Neural cell (in vitro differentiated cells): Measurements from ENCODE around the gene NT5DC3. TPM values are rescaled to one million over a fixed set of nuclear protein-coding genes. Genes with fewer than 3 reads are reported as not detected.

ENCODE experiments used
- H2AFZ ChIP-seq: fragments of 200-600, 300-800 bp; sonication (generic), shearing (Covaris generic); 2 replicates; pipeline ENCODE4 v1.6.0; 2014; ENCODE audit warnings: low read depth, mild to moderate bottlenecking, antibody characterized with exemption, low read length, moderate library complexity
- H3F3A ChIP-seq: fragments of 200-600 bp; shearing (Covaris generic); 2 replicates; pipeline ENCODE4 v1.6.1; 2016; ENCODE audit warnings: mild to moderate bottlenecking, moderate library complexity, mixed read lengths, antibody characterized with exemption, low read length; ENCODE audit not compliant: insufficient read depth, poor library complexity, severe bottlenecking
- H3K27ac ChIP-seq: fragments of 200-600, 300-800 bp; sonication (generic), shearing (Covaris generic); 2 replicates; pipeline ENCODE4 v1.5.1; 2014; ENCODE audit warnings: mild to moderate bottlenecking, low read length, moderate library complexity
- H3K27me3 ChIP-seq: fragments of 300-800, 200-600 bp; sonication (generic), shearing (Covaris generic); 2 replicates; pipeline ENCODE4 v1.6.0; 2014; ENCODE audit warnings: mild to moderate bottlenecking, low read depth, low read length, moderate library complexity; ENCODE audit not compliant: insufficient read depth
- H3K36me3 ChIP-seq: fragments of 300-800, 200-600 bp; sonication (generic), shearing (Covaris generic); 2 replicates; pipeline ENCODE4 v1.5.1; 2014; ENCODE audit warnings: mild to moderate bottlenecking, antibody characterized with exemption, low read length, moderate library complexity; ENCODE audit not compliant: insufficient read depth
- H3K4me2 ChIP-seq: fragments of 300-800, 200-600 bp; sonication (generic), shearing (Covaris generic); 2 replicates; pipeline ENCODE4 v1.6.0; 2014; ENCODE audit warnings: mild to moderate bottlenecking, low read length
- H3K4me3 ChIP-seq: fragments of 300-800, 200-600 bp; sonication (generic), shearing (Covaris generic); 2 replicates; pipeline ENCODE4 v1.5.1; 2014; ENCODE audit warnings: mild to moderate bottlenecking, low read length, moderate library complexity
- H3K79me2 ChIP-seq: fragments of 200-600 bp; shearing (Covaris generic); replicated peaks from 2 replicates; pipeline ENCODE4 v1.6.0; 2014; ENCODE audit warnings: mild to moderate bottlenecking, low read length, moderate library complexity; ENCODE audit not compliant: insufficient read depth
- H3K9ac ChIP-seq: fragments of 300-800, 200-600 bp; sonication (generic), shearing (Covaris generic); 2 replicates; pipeline ENCODE4 v1.6.1; 2016; ENCODE audit warnings: mild to moderate bottlenecking, low read length, mixed read lengths
- H3K9me2 ChIP-seq: fragments of 200-600 bp; shearing (Covaris generic); 2 replicates; pipeline ENCODE4 v1.6.1; 2016; ENCODE audit warnings: mild to moderate bottlenecking, low read length, mixed read lengths; ENCODE audit not compliant: insufficient read depth
- H3K9me3 ChIP-seq: fragments of 200-600, 300-800 bp; sonication (generic), shearing (Covaris generic); 2 replicates; pipeline ENCODE4 v1.6.1; 2016; ENCODE audit warnings: mild to moderate bottlenecking, mixed run types, low read length, moderate library complexity, mixed read lengths
- H4K20me1 ChIP-seq: fragments of 200-600 bp; shearing (Covaris generic); 2 replicates; pipeline ENCODE4 v1.6.1; 2016; ENCODE audit warnings: mild to moderate bottlenecking, mixed run types; ENCODE audit not compliant: insufficient read depth
- CTCF ChIP-seq: fragments of 450-650 bp; IDR thresholded peaks from 2 replicates; pipeline ENCODE4 v1.5.1; 2014; ENCODE audit warnings: antibody characterized with exemption, mild to moderate bottlenecking, moderate library complexity; ENCODE audit not compliant: poor library complexity, severe bottlenecking
- EP300 ChIP-seq: fragments of 450-650 bp; conservative IDR thresholded peaks from 2 replicates; pipeline ENCODE4 v1.6.1; 2014; ENCODE audit warnings: antibody characterized with exemption, mild to moderate bottlenecking, moderate library complexity; ENCODE audit not compliant: poor library complexity, severe bottlenecking
- EZH2 ChIP-seq: fragments of 200-600, 300-800 bp; shearing (Covaris generic), sonication (generic); IDR thresholded peaks from 2 replicates; pipeline ENCODE4 v1.6.1; 2014; ENCODE audit warnings: antibody characterized with exemption, low read length, borderline replicate concordance, mild to moderate bottlenecking; ENCODE audit not compliant: insufficient read depth, poor library complexity, severe bottlenecking
- MXI1 ChIP-seq: fragments of 450-650 bp; conservative IDR thresholded peaks from 2 replicates; pipeline ENCODE4 v1.6.1; 2014; ENCODE audit warnings: antibody characterized with exemption, mild to moderate bottlenecking; ENCODE audit not compliant: poor library complexity, severe bottlenecking
- POLR2AphosphoS5 ChIP-seq: IDR thresholded peaks from 2 replicates; pipeline ENCODE4 v1.6.1; 2012
- RAD21 ChIP-seq: fragments of 450-650 bp; conservative IDR thresholded peaks from 2 replicates; pipeline ENCODE4 v1.6.1; 2014; ENCODE audit warnings: antibody characterized with exemption, mild to moderate bottlenecking, moderate library complexity
- REST ChIP-seq: IDR thresholded peaks from 2 replicates; pipeline ENCODE4 v1.6.1; 2012; ENCODE audit warnings: borderline replicate concordance
- SMC3 ChIP-seq: fragments of 450-650 bp; conservative IDR thresholded peaks from 2 replicates; pipeline ENCODE4 v1.6.1; 2014; ENCODE audit warnings: antibody characterized with exemption, mild to moderate bottlenecking, moderate library complexity; ENCODE audit not compliant: poor library complexity
- TAF1 ChIP-seq: IDR thresholded peaks from 2 replicates; pipeline ENCODE4 v1.6.1; 2012; ENCODE audit warnings: low read depth
- polyA plus RNA-seq: library from polyadenylated mRNA; depleted of rRNA; stranded (reverse); fragments of >200 nt; gene quantifications from 2 replicates; pipeline ENCODE4 v1.2.3, GENCODE V29; 2014

Gene NT5DC3
- polyA plus RNA-seq, 1 donor from 2014 or later: 4.0 TPM

- no peak overlapping the region for H3K4me3 ChIP-seq
- H2AFZ ChIP-seq: no peak overlapping the region
- H3K9me3 ChIP-seq: peaks cover 3% of the 10 kb centered on the region
- no peaks in the 10 kb centered on the region for H3K27me3 ChIP-seq
- H3K27ac ChIP-seq: no peak overlapping the region
- no peaks in the 10 kb centered on the region for H3K79me2 ChIP-seq
- no peak overlapping the region for H3K4me2 ChIP-seq
- H3K9ac ChIP-seq: no peak overlapping the region
- no peaks in the 10 kb centered on the region for H4K20me1 ChIP-seq
- no peaks in the 10 kb centered on the region for H3F3A ChIP-seq
- no peaks in the 10 kb centered on the region for H3K36me3 ChIP-seq
- TF ChIP-seq CTCF (no peak), REST (no peak), EP300 (no peak), MXI1 (no peak)
- H3K9me2 ChIP-seq: no peaks in the 10 kb centered on the region
Observed at GRCh38 chr12:103729499-103729898, 111.5 kb downstream of the NT5DC3 start.

- H3K4me2 ChIP-seq: no peak overlapping the region
- no peaks in the 10 kb centered on the region for H4K20me1 ChIP-seq
- no peaks in the 10 kb centered on the region for H3K9me2 ChIP-seq
- no peaks in the 10 kb centered on the region for H3K36me3 ChIP-seq
- H3K79me2 ChIP-seq: no peaks in the 10 kb centered on the region
- TF ChIP-seq CTCF (no peak), POLR2AphosphoS5 (no peak), MXI1 (no peak), EP300 (no peak), TAF1 (no peak)
- H3K27ac ChIP-seq: no peak overlapping the region
- H3K4me3 ChIP-seq: no peak overlapping the region
- peaks cover 3% of the 10 kb centered on the region for H3K9me3 ChIP-seq
- no peaks in the 10 kb centered on the region for H3F3A ChIP-seq
- no peaks in the 10 kb centered on the region for H3K27me3 ChIP-seq
- no peak overlapping the region for H3K9ac ChIP-seq
- H2AFZ ChIP-seq: no peak overlapping the region
Observed at GRCh38 chr12:103728323-103728722, 112.7 kb downstream of the NT5DC3 start.

GRCh38 chr12:103727638-103728037 lies 113.4 kb downstream of the NT5DC3 start:
- H3K9ac ChIP-seq: no peak overlapping the region
- H4K20me1 ChIP-seq: no peaks in the 10 kb centered on the region
- no peak for TF ChIP-seq POLR2AphosphoS5
- no peak for TF ChIP-seq TAF1
- no peak for TF ChIP-seq RAD21
- no peak for TF ChIP-seq EZH2
- no peak for TF ChIP-seq EP300
- no peak for TF ChIP-seq SMC3
- no peak for TF ChIP-seq CTCF
- no peak overlapping the region for H2AFZ ChIP-seq
- H3K4me3 ChIP-seq: no peak overlapping the region
- no peaks in the 10 kb centered on the region for H3K79me2 ChIP-seq
- H3K36me3 ChIP-seq: no peaks in the 10 kb centered on the region
- peaks cover 3% of the 10 kb centered on the region for H3K9me3 ChIP-seq
- no peaks in the 10 kb centered on the region for H3F3A ChIP-seq
- no peaks in the 10 kb centered on the region for H3K27me3 ChIP-seq
- no peak overlapping the region for H3K4me2 ChIP-seq
- no peak overlapping the region for H3K27ac ChIP-seq
- no peaks in the 10 kb centered on the region for H3K9me2 ChIP-seq
